Right ventricle myocardium superior (tissue), 1 donor: ENCODE results near the gene SLC7A14. TPM values are rescaled to one million over a fixed set of nuclear protein-coding genes. Genes with fewer than 3 reads are reported as not detected.

ENCODE experiments used
- ATAC-seq: fragments of 200-7000 bp; cut with Tn5 transposase; one replicate; pipeline ENCODE4 v1.9.1; 2020; ENCODE audit warnings: mild to moderate bottlenecking; ENCODE audit not compliant: poor library complexity
- DNase-seq: peaks from one replicate; pipeline ENCODE4 v3.0.0-alpha.2; 2020
- intact Hi-C: fragments of 100-400 bp; cut with DNase I; formaldehyde crosslinking; loops from one replicate; pipeline ENCODE4 v1.11.2; 2022
- total RNA-seq: library from RNA; stranded (reverse); fragmentation: NEBNext Ultra II Directional; extraction: Animal tissue kit (Norgen Biotek cat#: 25700); gene quantifications from one replicate; pipeline ENCODE4 v1.2.1, GENCODE V29; 2021
- donor health status: DM: no; HTN: yes; CAD: no; lungs with severe emphysema.

SLC7A14 gene
- total RNA-seq, 1 donor from 2014 or later: not detected

DNA sequence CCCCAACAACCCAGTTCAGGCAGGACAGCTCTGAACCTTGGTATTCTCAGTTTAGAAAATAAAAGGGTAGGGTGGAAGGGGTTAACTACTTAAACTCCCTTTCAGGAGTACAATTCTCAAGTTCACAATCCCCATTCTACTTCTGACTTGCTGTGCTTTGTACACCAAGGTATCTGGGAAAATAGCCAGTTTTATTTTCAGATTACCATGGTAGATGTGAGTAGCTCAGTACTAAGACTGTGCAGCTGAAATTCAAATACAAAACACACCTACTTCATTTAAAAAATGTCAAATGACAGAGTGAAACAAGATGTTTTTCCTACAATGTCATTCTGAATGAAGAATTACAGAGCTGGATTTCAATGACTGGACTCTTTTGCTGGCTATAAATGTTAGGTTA, 27.4 kb downstream of the SLC7A14 start:
- intact Hi-C loops: loop anchor here (5.0 kb wide), 1 partner anchor 134 kb away; no protein-coding TSS in a partner anchor
- peak; percentile 69 for ATAC-seq

DNA sequence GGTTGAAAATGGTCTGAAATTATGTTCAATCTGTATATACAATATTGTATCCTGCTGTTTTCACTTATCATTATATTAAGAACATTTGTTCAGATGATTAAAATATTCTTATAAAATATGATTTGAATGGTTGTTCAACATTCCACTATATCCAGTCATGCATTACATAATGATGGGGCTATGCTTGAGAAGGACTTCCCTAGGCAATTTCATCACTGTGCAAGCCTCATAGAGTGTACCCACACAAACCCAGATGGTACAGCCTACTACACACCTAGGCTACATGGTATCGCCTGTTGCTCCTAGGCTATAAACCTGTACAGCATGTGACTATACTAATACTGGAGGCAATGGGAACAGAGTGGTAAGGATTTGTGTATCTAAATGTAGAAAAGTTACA, 30.5 kb downstream of the SLC7A14 start:
- DNase-seq: no peak
- no peak for ATAC-seq
- intact Hi-C loops: loop anchor here (5.0 kb wide), 1 partner anchor 137 kb away; no protein-coding TSS in a partner anchor

More for the DNA sequence above, 27.4 kb downstream of the SLC7A14 start:
- no peak for DNase-seq

DNA sequence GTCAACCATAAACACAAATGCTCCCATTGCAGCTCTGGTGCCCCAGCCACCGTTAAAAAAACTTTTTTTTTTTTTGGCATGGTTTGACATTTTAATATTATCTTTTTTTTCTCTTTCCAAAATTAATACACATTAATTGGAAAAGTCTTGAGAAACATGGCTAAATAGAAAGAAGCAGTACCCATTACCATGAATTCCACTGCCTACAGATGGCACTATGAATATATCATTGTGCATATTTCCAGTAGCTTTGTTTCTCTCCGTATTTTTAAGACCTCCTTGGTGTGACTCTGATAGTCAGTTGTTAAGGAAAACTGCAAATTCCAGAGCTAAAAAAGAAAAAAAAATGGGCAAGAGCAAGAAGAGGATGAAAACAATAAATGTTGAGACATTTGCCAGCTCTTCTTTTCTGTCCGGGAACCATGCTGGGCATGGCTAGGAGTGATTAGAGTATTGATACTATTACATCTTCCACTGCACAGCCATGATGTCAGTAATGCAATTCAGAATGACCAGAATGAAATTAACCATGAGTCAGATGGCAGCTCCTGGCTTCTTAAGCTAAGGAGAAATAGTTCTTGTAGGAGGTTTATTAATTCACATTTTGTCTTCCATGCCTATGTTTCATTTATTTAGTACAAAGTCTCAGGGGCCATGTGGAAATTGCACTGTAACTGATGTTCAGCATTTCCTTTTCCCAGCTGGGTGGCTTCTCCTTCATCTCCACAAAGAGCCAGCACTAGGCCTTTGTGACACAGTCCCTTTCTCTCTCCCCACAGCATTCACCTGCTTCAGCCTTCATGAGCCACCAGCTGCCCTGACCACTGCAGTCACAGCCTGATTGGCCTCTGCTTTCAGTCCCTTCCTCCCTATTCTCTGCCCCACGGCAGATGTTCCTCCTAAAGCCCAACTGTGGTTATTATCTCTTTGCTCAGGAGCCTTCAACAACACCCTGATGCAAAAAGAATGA, 31.8 kb downstream of the SLC7A14 start:
- no peak for DNase-seq
- no peak for ATAC-seq
- intact Hi-C loops: loop anchor here (5.0 kb wide), 1 partner anchor 258 kb away; no protein-coding TSS in a partner anchor

GRCh38 chr3:170551252-170551651, 34.6 kb downstream of the SLC7A14 start:
- no peak for ATAC-seq
- intact Hi-C loops: loop anchor here (5.0 kb wide), 1 partner anchor 261 kb away; no protein-coding TSS in a partner anchor
- no peak for DNase-seq

DNA sequence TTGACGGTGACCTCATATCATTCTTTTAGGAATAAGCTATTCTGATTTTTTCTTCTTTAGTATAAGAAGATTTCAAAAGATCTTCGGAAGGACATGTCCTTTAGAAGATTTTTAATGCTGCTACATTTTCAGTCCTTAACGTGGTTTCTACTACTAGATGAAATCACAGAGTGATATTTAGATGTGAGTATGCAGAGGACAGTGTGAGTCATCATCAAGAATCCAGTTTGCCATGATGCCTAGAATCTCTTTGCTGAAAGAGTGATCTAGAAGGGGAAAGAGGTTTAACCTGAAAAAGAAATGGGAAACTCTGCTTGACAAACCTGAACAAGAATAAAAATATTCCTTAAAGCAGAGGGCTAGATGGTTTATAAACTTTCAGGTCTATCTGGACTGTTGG, 43.2 kb downstream of the SLC7A14 start:
- DNase-seq (no peak), ATAC-seq (no peak)
- intact Hi-C loops: no loop called here

DNA sequence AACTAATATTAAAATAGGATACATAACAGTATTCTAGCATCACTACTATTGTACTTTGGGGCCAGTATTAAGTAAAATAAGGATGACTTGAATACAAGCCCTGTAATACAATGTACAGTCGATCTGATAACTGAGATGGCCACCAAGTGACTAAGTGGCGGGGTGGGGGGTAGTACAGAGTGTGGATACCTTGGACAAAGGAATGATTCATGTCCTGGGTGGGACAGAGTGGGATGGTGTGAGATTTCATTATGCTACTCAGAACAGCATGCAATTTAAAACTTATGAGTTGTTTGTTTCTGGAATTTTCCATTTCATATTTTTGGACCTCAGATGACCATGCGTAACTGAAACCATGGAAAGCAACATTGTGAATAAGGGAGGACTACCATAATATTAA, 46.0 kb downstream of the SLC7A14 start:
- ATAC-seq (no peak), DNase-seq (no peak)
- intact Hi-C loops: no loop called here

DNA sequence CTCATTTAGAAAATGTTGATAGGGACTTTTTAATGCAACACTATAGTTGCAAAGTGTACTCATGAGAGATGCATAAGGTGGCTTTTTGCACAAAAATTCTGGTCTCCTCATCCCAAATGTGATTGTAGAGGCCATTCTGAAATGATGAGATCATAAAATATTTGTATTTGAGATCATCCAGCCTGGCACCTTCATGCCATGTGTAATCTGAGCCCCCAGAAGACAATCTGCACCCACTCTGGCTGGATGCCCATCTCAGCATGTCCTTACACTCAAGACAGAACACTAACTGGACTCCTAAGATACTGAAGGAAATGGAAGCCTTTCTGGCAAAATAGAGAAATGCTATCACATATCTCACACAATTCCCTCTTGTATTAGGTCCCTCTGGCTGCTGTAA, 49.2 kb downstream of the SLC7A14 start:
- ATAC-seq (no peak), DNase-seq (no peak)
- intact Hi-C loops: no loop called here

GRCh38 chr3:170534227-170534626, 51.6 kb downstream of the SLC7A14 start:
- intact Hi-C loops: no loop called here
- ATAC-seq (no peak), DNase-seq (no peak)

- ATAC-seq (no peak), DNase-seq (no peak)
- intact Hi-C loops: no loop called here
These were observed 53.3 kb downstream of the SLC7A14 start for GRCh38 chr3:170532573-170532972.

GRCh38 chr3:170531657-170532335, 54.1 kb downstream of the SLC7A14 start:
- no peak for DNase-seq
- intact Hi-C loops: no loop called here

DNA sequence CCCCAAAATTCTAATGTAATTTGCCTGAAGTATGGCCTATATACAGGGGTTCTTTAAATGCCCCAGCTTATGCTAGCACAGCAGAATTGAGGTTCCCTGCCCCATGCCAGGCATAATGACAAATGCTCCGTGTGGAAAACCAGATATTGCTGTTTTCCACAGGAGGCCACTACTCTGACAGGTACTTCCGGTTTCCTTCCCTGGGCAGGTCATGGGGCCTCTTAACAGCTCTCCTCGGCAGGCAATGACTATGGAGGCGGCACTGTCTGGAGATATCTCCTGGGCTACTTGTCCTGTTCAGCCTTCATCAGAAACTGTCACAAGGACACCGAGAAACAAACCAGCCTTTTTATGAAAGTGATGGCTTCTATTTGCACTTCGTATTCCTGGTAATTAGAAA, 54.8 kb downstream of the SLC7A14 start:
- intact Hi-C loops: no loop called here
- no peak for DNase-seq
- ATAC-seq: no peak

More at GRCh38 chr3:170531657-170532335, 54.1 kb downstream of the SLC7A14 start:
- ATAC-seq: peak; percentile 61

GRCh38 chr3:170529912-170530311, 56.0 kb downstream of the SLC7A14 start:
- intact Hi-C loops: no loop called here
- ATAC-seq (no peak), DNase-seq (no peak)

DNA sequence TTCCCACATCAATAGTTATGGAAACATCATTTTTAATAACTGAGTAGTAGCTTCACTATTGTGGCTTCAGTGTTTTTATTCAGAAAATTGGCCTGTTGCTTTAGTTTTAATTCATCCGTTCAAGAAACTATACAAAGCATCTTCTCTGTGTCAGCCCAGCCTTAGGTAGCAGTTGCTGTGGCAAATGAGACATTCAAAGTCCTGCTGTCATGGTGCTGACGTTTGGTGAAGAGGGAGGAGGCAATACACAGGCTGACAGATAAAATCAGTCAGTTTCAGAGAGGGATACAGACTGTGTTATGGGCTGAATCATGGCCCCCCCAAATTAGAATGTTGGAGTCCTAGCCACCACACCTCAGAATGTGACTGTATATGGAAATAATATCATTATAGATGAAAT, 56.5 kb downstream of the SLC7A14 start:
- intact Hi-C loops: no loop called here
- DNase-seq (no peak), ATAC-seq (no peak)

- DNase-seq (no peak), ATAC-seq (no peak)
- intact Hi-C loops: no loop called here
These were observed 57.1 kb downstream of the SLC7A14 start for GRCh38 chr3:170528726-170529125.

DNA sequence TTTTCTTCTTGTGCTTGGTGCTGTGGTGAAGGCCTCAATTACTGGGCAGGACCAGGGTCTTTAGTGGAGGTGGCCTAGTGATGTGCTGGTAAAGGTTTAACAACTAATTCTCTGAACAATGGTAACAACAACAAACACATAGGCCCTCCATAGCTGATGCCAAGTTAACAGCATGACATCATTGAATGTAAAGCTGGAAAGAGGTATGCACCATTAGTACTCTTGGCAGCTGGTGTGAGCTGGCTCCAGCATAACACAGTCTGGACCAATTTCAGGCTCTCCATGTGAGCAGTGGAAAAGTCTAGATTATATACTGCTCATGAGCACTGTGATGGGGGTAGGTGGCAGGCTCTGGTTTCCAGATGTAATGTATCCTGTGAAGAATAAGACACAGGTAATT, 61.8 kb downstream of the SLC7A14 start:
- intact Hi-C loops: no loop called here
- no peak for DNase-seq

GRCh38 chr3:170523248-170523647, 62.6 kb downstream of the SLC7A14 start:
- ATAC-seq (no peak), DNase-seq (no peak)
- intact Hi-C loops: no loop called here

More for the DNA sequence above, 61.8 kb downstream of the SLC7A14 start:
- no peak for ATAC-seq

GRCh38 chr3:170522201-170522600, 63.7 kb downstream of the SLC7A14 start:
- intact Hi-C loops: no loop called here
- ATAC-seq: no peak

DNA sequence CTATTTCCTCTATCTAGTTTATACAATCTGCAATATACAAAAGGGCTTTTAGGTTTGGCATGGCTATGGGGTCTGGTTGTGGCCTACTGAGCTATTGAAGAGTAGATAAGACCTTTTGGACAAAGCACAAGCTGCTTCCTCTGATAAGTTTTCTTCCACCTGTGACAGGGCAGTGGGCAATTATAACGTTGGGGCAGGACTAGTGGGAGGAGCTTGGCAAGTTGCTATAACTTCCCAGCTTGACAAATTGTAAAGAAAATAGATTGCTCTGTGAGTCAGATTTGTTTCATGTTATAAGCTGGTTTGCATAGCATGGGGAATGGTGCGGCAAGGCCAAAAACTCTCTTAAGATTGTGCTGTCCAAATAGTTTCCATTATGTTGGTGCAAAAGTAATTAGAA, 64.9 kb downstream of the SLC7A14 start:
- DNase-seq (no peak), ATAC-seq (no peak)
- intact Hi-C loops: no loop called here

More at GRCh38 chr3:170522201-170522600, 63.7 kb downstream of the SLC7A14 start:
- no peak for DNase-seq

DNA sequence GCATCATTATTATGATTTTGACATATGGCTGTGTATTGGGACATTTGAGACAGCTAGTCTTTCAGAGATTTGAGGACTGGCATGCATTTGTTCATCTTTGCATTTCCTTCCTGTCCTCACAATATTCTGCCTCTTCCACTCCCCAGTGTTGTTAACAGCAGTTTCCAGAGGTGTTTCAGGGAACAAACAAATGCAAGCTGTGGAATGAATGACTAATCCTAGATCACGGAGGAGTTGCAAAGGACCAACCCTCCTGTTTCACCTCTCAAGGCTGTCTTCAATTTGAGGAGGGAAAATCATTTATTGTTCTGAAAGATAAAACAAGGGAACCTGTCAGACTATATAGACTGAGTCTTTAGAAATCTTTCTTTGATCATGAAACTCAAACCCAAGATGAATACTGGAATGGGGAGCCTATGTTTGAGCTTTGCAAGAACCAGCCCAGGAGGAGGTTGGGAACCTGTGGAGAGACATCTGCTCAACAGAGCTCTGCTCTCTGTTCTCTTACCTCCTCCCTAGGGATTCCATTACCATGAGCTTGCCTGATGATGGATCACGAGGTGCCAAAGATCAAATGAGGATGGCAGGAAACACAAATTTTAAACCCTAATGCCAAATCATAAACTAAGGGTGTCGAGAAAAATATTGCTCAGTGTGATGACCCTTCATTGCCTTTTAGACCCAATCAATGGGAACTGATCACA, 68.5 kb downstream of the SLC7A14 start:
- no peak for DNase-seq
- intact Hi-C loops: no loop called here

More for the DNA sequence above, 68.5 kb downstream of the SLC7A14 start:
- no peak for ATAC-seq
